Mesodermal cell (in vitro differentiated cells): ENCODE measurements around the gene CLCN5.

ENCODE experiments used
- H3K27ac ChIP-seq: 2 replicates; pipeline ENCODE4 v1.7.0; 2013; ENCODE audit warnings: mild to moderate bottlenecking, low read depth, low read length, moderate library complexity; ENCODE audit not compliant: severe bottlenecking
- H3K36me3 ChIP-seq: 2 replicates; pipeline ENCODE4 v1.7.1; 2013; ENCODE audit warnings: mild to moderate bottlenecking, low read length, moderate library complexity; ENCODE audit not compliant: control insufficient read depth, insufficient read depth
- H3K4me1 ChIP-seq: one replicate; pipeline ENCODE4 v1.7.1; 2013; ENCODE audit warnings: mild to moderate bottlenecking, low read length; ENCODE audit not compliant: insufficient read depth, control insufficient read depth, poor library complexity, severe bottlenecking
- H3K4me3 ChIP-seq: 2 replicates; pipeline ENCODE4 v1.7.0; 2013; ENCODE audit warnings: low read length, control low read depth, mild to moderate bottlenecking; ENCODE audit not compliant: insufficient read depth, poor library complexity, severe bottlenecking; ENCODE audit errors: extremely low read depth
- H3K9me3 ChIP-seq: 2 replicates; pipeline ENCODE4 v1.7.1; 2013; ENCODE audit warnings: mild to moderate bottlenecking, low read length, moderate library complexity; ENCODE audit not compliant: control insufficient read depth
- WGBS, 2 experiments: methylation state at CpG; one replicate each; pipeline ENCODE4 v1.1.5; 2013; ENCODE audit warnings: missing lambda C conversion rate in 2 of 2; ENCODE audit not compliant: insufficient coverage in 2 of 2; 5-methylcytosine and 5-hydroxymethylcytosine counted together

The CLCN5 gene

GRCh38 chrX:50081282-50081889, 159.0 kb downstream of the CLCN5 start:
- H3K36me3 ChIP-seq, result peaks cover 20% of the 10 kb centered on the region
- H3K4me1 ChIP-seq, result no peaks in the 10 kb centered on the region
- 0 to 100% methylated on average over 1 of the region's 3 CpGs for WGBS, 2 experiments
- H3K9me3 ChIP-seq, result no peaks in the 10 kb centered on the region
- H3K27ac ChIP-seq, result no peak overlapping the region
- H3K4me3 ChIP-seq, result no peak overlapping the region

GRCh38 chrX:50082741-50083140, 160.3 kb downstream of the CLCN5 start:
- Histone ChIP-seq H3K9me3 (no peaks in the 10 kb centered on the region), H3K4me3 (no peak overlapping the region), H3K36me3 (peaks cover 21% of the 10 kb centered on the region), H3K4me1 (no peaks in the 10 kb centered on the region), H3K27ac (no peak overlapping the region)
- no CpG with 5 or more reads among the region's 2 CpGs for WGBS, 2 experiments

GRCh38 chrX:50088645-50089044, 166.2 kb downstream of the CLCN5 start:
- Histone ChIP-seq H3K9me3 (no peaks in the 10 kb centered on the region), H3K4me3 (no peak overlapping the region), H3K27ac (no peak overlapping the region), H3K4me1 (no peaks in the 10 kb centered on the region), H3K36me3 (peaks cover 33% of the 10 kb centered on the region)
- 100% methylated on average over 1 of the region's 3 CpGs; no CpG with 5 or more reads in 1 of the 2 experiments for WGBS, 2 experiments

GRCh38 chrX:50093625-50094024, 171.2 kb downstream of the CLCN5 start:
- WGBS, 2 experiments, result 93 to 100% methylated on average over 2 to 3 of the region's 4 CpGs
- H3K9me3 ChIP-seq, result no peaks in the 10 kb centered on the region
- H3K36me3 ChIP-seq, result peaks cover 16% of the 10 kb centered on the region
- H3K4me1 ChIP-seq, result no peaks in the 10 kb centered on the region
- no peak overlapping the region for H3K27ac ChIP-seq
- no peak overlapping the region for H3K4me3 ChIP-seq

GRCh38 chrX:50097071-50097470, 174.7 kb downstream of the CLCN5 start:
- Histone ChIP-seq H3K36me3 (peaks cover 3% of the 10 kb centered on the region), H3K4me3 (no peak overlapping the region), H3K4me1 (no peaks in the 10 kb centered on the region), H3K9me3 (no peaks in the 10 kb centered on the region), H3K27ac (no peak overlapping the region)
- WGBS, 2 experiments, result no CpG with 5 or more reads among the region's 4 CpGs

GRCh38 chrX:50098241-50098640, 175.8 kb downstream of the CLCN5 start:
- no peaks in the 10 kb centered on the region for H3K4me1 ChIP-seq
- H3K36me3 ChIP-seq, result no peaks in the 10 kb centered on the region
- whole genome bisulfite sequencing, 2 experiments, result 86% methylated on average over 3 of the region's 3 CpGs; no CpG with 5 or more reads in 1 of the 2 experiments
- H3K9me3 ChIP-seq, result no peaks in the 10 kb centered on the region
- no peak overlapping the region for H3K4me3 ChIP-seq
- no peak overlapping the region for H3K27ac ChIP-seq

GRCh38 chrX:50098749-50099148, 176.4 kb downstream of the CLCN5 start:
- Histone ChIP-seq H3K36me3 (no peaks in the 10 kb centered on the region), H3K4me1 (no peaks in the 10 kb centered on the region), H3K27ac (no peak overlapping the region), H3K4me3 (no peak overlapping the region), H3K9me3 (no peaks in the 10 kb centered on the region)
- WGBS, 2 experiments, result no CpG with 5 or more reads among the region's 5 CpGs

- WGBS, 2 experiments, result no CpG with 5 or more reads among the region's 4 CpGs
- no peaks in the 10 kb centered on the region for H3K9me3 ChIP-seq
- H3K4me3 ChIP-seq, result no peak overlapping the region
- no peaks in the 10 kb centered on the region for H3K36me3 ChIP-seq
- H3K4me1 ChIP-seq, result no peaks in the 10 kb centered on the region
- no peak overlapping the region for H3K27ac ChIP-seq
Measured at GRCh38 chrX:50099331-50099730, 176.9 kb downstream of the CLCN5 start.

GRCh38 chrX:50100188-50100587, 177.8 kb downstream of the CLCN5 start:
- Histone ChIP-seq H3K4me1 (no peaks in the 10 kb centered on the region), H3K4me3 (no peak overlapping the region), H3K27ac (no peak overlapping the region), H3K9me3 (no peaks in the 10 kb centered on the region), H3K36me3 (no peaks in the 10 kb centered on the region)
- WGBS, 2 experiments, result no CpG with 5 or more reads among the region's 3 CpGs

GRCh38 chrX:50103176-50103575, 180.8 kb downstream of the CLCN5 start:
- H3K4me1 ChIP-seq, result no peaks in the 10 kb centered on the region

GRCh38 chrX:50103866-50104566, 181.6 kb downstream of the CLCN5 start:
- H3K9me3 ChIP-seq, result no peaks in the 10 kb centered on the region
- WGBS, 2 experiments, result no CpG with 5 or more reads among the region's 5 CpGs
- H3K4me1 ChIP-seq, result no peaks in the 10 kb centered on the region
- H3K4me3 ChIP-seq, result no peak overlapping the region
- no peak overlapping the region for H3K27ac ChIP-seq
- H3K36me3 ChIP-seq, result no peaks in the 10 kb centered on the region

More at GRCh38 chrX:50103176-50103575, 180.8 kb downstream of the CLCN5 start:
- H3K27ac ChIP-seq, result no peak overlapping the region
- WGBS, 2 experiments, result no CpG with 5 or more reads among the region's 1 CpG
- H3K4me3 ChIP-seq, result no peak overlapping the region
- H3K36me3 ChIP-seq, result no peaks in the 10 kb centered on the region
- H3K9me3 ChIP-seq, result no peaks in the 10 kb centered on the region
